GM23338 (cell line): ENCODE results near the gene PLBD1. TPM values are rescaled to one million over a fixed set of nuclear protein-coding genes. Genes with fewer than 3 reads are reported as not detected.

Source experiments
- ATAC-seq: fragments of 200-7000 bp; cut with Tn5 transposase; 3 replicates; pipeline ENCODE4 v1.9.1; 2020
- DNase-seq: peaks from one replicate; pipeline ENCODE4 v3.0.0-alpha.2; 2015; ENCODE audit warnings: low spot score
- H2AFZ ChIP-seq: fragments of 200-600 bp; sonication (generic); 2 replicates; pipeline ENCODE4 v1.8.0; 2016; ENCODE audit warnings: antibody characterized with exemption, mild to moderate bottlenecking, moderate library complexity
- H3F3A ChIP-seq: fragments of 200-600 bp; sonication (generic); replicated peaks from 2 replicates; pipeline ENCODE4 v1.8.0; 2017; ENCODE audit warnings: antibody characterized with exemption, mixed run types, low read depth
- H3K27ac ChIP-seq: fragments of 200-600 bp; sonication (generic); 2 replicates; pipeline ENCODE4 v1.6.1; 2016; ENCODE audit warnings: low read depth
- H3K27me3 ChIP-seq: fragments of 200-600 bp; sonication (generic); 2 replicates; pipeline ENCODE4 v1.8.0; 2016; ENCODE audit warnings: mild to moderate bottlenecking, mixed run types, moderate library complexity; ENCODE audit not compliant: insufficient read depth
- H3K36me3 ChIP-seq: fragments of 200-600 bp; sonication (generic); 2 replicates; pipeline ENCODE4 v1.8.0; 2016; ENCODE audit warnings: mild to moderate bottlenecking; ENCODE audit not compliant: insufficient read depth
- H3K4me1 ChIP-seq: fragments of 200-600 bp; sonication (generic); 2 replicates; pipeline ENCODE4 v1.8.0; 2016; ENCODE audit warnings: mild to moderate bottlenecking, moderate library complexity; ENCODE audit not compliant: insufficient read depth
- H3K4me2 ChIP-seq: fragments of 200-600 bp; sonication (generic); 2 replicates; pipeline ENCODE4 v1.7.1; 2017; ENCODE audit warnings: mixed run types
- H3K4me3 ChIP-seq: fragments of 200-600 bp; sonication (generic); 2 replicates; pipeline ENCODE4 v1.6.1; 2016; ENCODE audit warnings: mixed run types
- H3K79me2 ChIP-seq: fragments of 200-600 bp; sonication (generic); replicated peaks from 2 replicates; pipeline ENCODE4 v1.8.0; 2017; ENCODE audit warnings: mild to moderate bottlenecking; ENCODE audit not compliant: insufficient read depth
- H3K9me2 ChIP-seq: fragments of 200-600 bp; sonication (generic); 2 replicates; pipeline ENCODE4 v1.8.0; 2017; ENCODE audit not compliant: insufficient read depth
- H4K20me1 ChIP-seq: fragments of 200-600 bp; sonication (generic); replicated peaks from 2 replicates; pipeline ENCODE4 v1.8.0; 2017; ENCODE audit warnings: mild to moderate bottlenecking; ENCODE audit not compliant: insufficient read depth
- H3K27ac Mint-ChIP-seq: 2 replicates; pipeline ENCODE4 v1.8.0; 2020; ENCODE audit warnings: inconsistent platforms, mild to moderate bottlenecking, moderate library complexity, mixed read lengths
- H3K27me3 Mint-ChIP-seq: 3 replicates; pipeline ENCODE4 v1.8.0; 2022; ENCODE audit warnings: low read depth, mild to moderate bottlenecking, moderate library complexity, mixed read lengths, inconsistent platforms; ENCODE audit not compliant: insufficient read depth, poor library complexity
- H3K36me3 Mint-ChIP-seq: 3 replicates; pipeline ENCODE4 v1.8.0; 2021; ENCODE audit warnings: low read depth, mild to moderate bottlenecking, inconsistent platforms, moderate library complexity, mixed read lengths
- H3K4me1 Mint-ChIP-seq: 3 replicates; pipeline ENCODE4 v1.8.0; 2020; ENCODE audit warnings: mild to moderate bottlenecking, inconsistent platforms, mixed read lengths
- H3K4me3 Mint-ChIP-seq: 3 replicates; pipeline ENCODE4 v1.8.0; 2021; ENCODE audit warnings: moderate library complexity, mild to moderate bottlenecking, inconsistent platforms, mixed read lengths
- H3K9me3 Mint-ChIP-seq: 3 replicates; pipeline ENCODE4 v1.8.0; 2020; ENCODE audit warnings: moderate library complexity, mild to moderate bottlenecking, inconsistent platforms, mixed read lengths
- CREB1 ChIP-seq: fragments of 250-450 bp; sonication (Bioruptor Pico); IDR thresholded peaks from 2 replicates; pipeline ENCODE4 v1.5.0; 2020; ENCODE audit warnings: low read depth, mild to moderate bottlenecking, moderate library complexity
- CTCF ChIP-seq, 2 experiments: fragments of 200-600 bp in 1 of 2; sonication (generic) in 1 of 2; conservative IDR thresholded peaks; 2 replicates each; pipeline versions ENCODE4 v1.5.1 to v1.6.1; 2016 to 2017; ENCODE audit warnings: antibody characterized with exemption in 2 of 2, low read depth in 2 of 2, mild to moderate bottlenecking in 2 of 2, moderate library complexity in 1 of 2
- ETS1 ChIP-seq: IDR thresholded peaks from 2 replicates; pipeline ENCODE4 v1.6.1; 2016; ENCODE audit warnings: antibody characterized with exemption
- EZH2phosphoT487 ChIP-seq: fragments of 200-600 bp; sonication (generic); IDR thresholded peaks from one replicate; pipeline ENCODE4 v1.8.1; 2018; ENCODE audit warnings: antibody characterized with exemption; ENCODE audit not compliant: unreplicated experiment
- JUNB ChIP-seq: IDR thresholded peaks from one replicate; pipeline ENCODE4 v1.6.1; 2016; ENCODE audit warnings: antibody characterized with exemption; ENCODE audit not compliant: unreplicated experiment
- POLR2AphosphoS5 ChIP-seq: IDR thresholded peaks from 2 replicates; pipeline ENCODE4 v1.6.1; 2016; ENCODE audit warnings: antibody characterized with exemption, low read depth
- REST ChIP-seq: IDR thresholded peaks from one replicate; pipeline ENCODE4 v1.6.1; 2018; ENCODE audit warnings: antibody characterized with exemption; ENCODE audit not compliant: unreplicated experiment
- STAT1 ChIP-seq: IDR thresholded peaks from one replicate; pipeline ENCODE4 v1.6.1; 2016; ENCODE audit warnings: antibody characterized with exemption; ENCODE audit not compliant: unreplicated experiment
- ZNF114 ChIP-seq: fragments of 250-450 bp; sonication (Bioruptor Pico); IDR thresholded peaks from 2 replicates; pipeline ENCODE4 v1.5.0; 2020; ENCODE audit warnings: mild to moderate bottlenecking, moderate library complexity
- ZNF331 ChIP-seq: fragments of 250-450 bp; sonication (Bioruptor Pico); IDR thresholded peaks from 2 replicates; pipeline ENCODE4 v1.5.0; 2020; ENCODE audit warnings: low read depth, mild to moderate bottlenecking, moderate library complexity
- polyA plus RNA-seq: library from polyadenylated mRNA; unstranded; fragments of >200 nt; fragmentation: Nextera tagmentation; extraction: Ambion mirVana; gene quantifications from 2 replicates; pipeline ENCODE4 v1.2.1, GENCODE V29; 2016
- total RNA-seq: library from RNA; depleted of rRNA; stranded (reverse); fragments of >200 nt; shearing (Covaris generic); gene quantifications from 2 replicates; pipeline ENCODE4 v1.2.3, GENCODE V29; 2014

PLBD1 gene
- total and polyA plus RNA-seq, 2 experiments from 2014 or later, result 10.2 to 16.3 TPM

GRCh38 chr12:14614704-14615121, 47.0 kb upstream of the PLBD1 start (continued):
- TF ChIP-seq CTCF (conservative IDR thresholded peaks at IDR 0.05; ENCODE audit: low read depth in 2 of 2) (no peak), ETS1 (no peak), REST (no peak), EZH2phosphoT487 (no peak), POLR2AphosphoS5 (no peak), ZNF331 (CRISPR knock-in tag) (no peak)

DNA sequence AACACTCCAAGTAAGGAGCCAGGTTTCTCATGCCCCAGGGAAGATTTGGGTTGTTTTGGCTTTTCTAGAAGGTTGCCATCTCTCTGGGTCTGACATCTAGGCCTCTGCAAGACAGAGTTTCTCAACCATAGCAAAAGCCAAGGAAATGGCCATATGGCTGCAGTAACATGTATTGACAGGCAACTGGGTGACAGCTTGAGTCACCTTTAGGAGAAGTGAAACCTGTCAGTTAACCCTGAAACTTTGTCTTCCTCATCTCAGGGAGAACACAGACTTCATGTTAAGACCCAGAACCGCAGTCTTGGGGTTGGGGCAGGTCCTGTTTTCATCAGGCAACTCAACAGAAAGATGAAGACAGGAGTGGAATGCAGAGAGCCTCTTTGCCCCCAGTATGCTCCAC, 46.0 kb upstream of the PLBD1 start:
- Mint-ChIP-seq H3K36me3 (peaks cover 5% of the 10 kb centered on the region; the same call in 1 of the 3 replicates), H3K27me3 (peaks cover 2% of the 10 kb centered on the region), H3K27ac (no peak overlapping the region), H3K9me3 (peaks cover 10% of the 10 kb centered on the region), H3K4me1 (peaks cover 8% of the 10 kb centered on the region), H3K4me3 (no peak overlapping the region)
- TF ChIP-seq CREB1 (CRISPR knock-in tag) (no peak), POLR2AphosphoS5 (no peak), EZH2phosphoT487 (no peak), STAT1 (no peak), ZNF114 (CRISPR knock-in tag) (no peak), REST (no peak), CTCF (conservative IDR thresholded peaks at IDR 0.05; ENCODE audit: low read depth in 2 of 2) (no peak), JUNB (no peak), ZNF331 (CRISPR knock-in tag) (no peak)
- DNase-seq (no peak), ATAC-seq (no peak)
- Histone ChIP-seq H3K27ac (no peak overlapping the region), H3K27me3 (no peaks in the 10 kb centered on the region), H3F3A (no peaks in the 10 kb centered on the region), H3K36me3 (no peaks in the 10 kb centered on the region), H4K20me1 (no peaks in the 10 kb centered on the region), H3K4me1 (no peaks in the 10 kb centered on the region), H3K4me3 (no peak overlapping the region), H3K79me2 (no peaks in the 10 kb centered on the region), H3K4me2 (no peak overlapping the region), H2AFZ (no peak overlapping the region), H3K9me2 (no peaks in the 10 kb centered on the region)
